ENCODE data around the gene UGT2A1.

Gene UGT2A1

DNA sequence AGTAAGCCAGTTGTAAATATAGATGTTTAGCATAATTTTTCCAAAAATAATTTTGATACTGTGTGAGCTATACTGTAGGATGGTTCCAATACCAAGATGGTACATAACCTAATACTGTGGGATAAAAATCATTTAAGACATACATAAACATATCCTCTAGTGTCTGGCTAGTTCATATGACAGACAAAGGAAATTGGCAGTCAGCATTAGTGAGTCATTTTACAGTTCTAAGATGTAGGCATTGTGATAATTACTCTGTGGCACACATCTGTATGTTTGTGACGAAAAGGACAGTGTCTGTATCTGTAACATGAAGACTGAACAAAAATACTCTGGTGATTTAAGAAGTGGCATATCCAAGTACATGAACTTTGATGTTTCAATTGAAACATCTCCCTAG lies 63.2 kb downstream of the UGT2A1 start:
- DNase-seq (ENCODE audit: low read depth), result no peak

DNA sequence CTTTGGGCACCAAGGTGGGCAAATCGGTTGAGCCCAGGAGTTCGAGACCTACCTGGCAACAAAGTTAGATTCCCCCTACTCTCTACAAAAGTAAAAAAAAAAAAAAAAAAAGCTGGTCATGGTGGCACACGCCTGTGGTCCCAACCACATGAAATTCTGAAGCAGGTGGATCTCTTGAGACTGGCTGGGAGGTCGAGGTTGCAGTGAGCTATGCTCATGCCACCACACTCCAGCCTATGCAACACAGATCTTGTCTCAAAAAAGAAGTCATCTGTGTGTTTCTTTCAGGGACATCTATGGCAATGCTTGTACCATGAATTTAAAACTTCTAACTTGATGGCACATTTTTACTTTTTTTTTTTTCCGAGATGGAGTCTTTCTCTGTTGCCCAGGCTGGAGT lies 68.9 kb downstream of the UGT2A1 start:
- DNase-seq (ENCODE audit: low read depth), result no peak

DNA sequence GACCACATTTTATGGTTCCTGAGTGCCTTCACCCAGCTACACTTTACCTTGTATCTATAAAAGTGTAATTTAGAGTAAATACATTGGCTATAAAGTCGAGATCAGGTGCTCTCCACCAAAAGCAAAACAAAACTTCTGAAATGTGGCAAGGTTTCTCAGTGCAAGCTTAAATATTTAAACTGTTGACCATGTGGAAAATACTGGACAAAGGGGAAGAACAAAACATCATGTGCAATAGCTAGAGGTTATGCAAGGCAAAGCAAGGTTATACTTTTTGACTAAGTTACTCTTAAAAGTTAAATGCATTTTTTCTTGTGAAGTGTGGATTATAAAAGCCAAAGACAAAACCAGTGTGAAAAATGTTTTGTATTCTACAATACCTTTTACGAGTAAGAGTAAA lies 69.5 kb downstream of the UGT2A1 start:
- DNase-seq (ENCODE audit: low read depth), result no peak

DNA sequence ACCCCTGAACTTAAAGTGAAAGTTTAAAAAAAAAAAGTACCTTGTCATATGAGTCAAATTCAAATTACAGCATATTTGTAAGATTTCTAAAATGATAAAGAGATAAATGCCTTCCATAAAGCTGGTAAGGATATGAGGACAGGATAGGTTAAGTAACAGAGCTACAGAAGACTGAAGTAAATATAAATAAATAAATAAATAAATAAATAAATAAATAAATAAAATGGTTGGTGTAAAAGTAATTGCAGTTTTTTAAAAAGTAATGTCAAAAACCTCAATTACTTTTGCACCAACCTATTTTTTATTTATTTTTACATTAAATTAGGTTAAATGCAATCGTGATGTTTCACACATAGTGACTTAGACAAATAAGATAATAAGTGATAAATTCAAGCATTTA lies 75.8 kb downstream of the UGT2A1 start:
- no peak for DNase-seq (ENCODE audit: low read depth)

DNA sequence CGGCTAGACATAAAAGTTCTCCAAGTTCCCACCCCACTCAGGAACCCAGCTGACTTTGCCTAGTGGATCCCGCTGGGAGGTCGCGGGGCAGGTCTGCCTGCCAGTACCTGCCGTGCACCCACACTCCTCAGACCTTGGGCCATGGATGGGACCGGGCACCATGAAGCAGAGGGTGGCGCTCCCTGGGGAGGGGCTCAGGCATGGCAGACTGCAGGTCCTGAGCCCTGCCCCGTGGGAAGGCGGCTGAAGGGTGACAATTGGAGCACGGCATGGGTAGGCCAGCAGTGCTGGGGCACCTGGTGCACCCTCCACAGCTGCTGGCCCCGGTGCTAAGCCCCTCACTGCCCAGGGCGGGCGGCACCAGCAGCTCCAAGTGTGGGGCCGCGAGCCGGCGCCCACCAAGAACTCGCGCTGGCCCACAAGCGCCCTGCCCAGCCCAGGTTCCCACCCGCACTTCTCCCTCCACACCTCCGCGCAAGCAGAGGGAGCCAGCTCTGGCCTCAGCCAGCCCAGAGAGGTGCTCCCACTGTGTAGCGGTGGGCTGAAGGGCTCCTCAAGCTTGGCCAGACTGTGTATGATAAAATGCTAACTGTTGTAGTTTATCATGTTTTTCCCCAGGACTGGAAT lies 76.7 kb downstream of the UGT2A1 start:
- DNase-seq (ENCODE audit: low read depth), result no peak

DNA sequence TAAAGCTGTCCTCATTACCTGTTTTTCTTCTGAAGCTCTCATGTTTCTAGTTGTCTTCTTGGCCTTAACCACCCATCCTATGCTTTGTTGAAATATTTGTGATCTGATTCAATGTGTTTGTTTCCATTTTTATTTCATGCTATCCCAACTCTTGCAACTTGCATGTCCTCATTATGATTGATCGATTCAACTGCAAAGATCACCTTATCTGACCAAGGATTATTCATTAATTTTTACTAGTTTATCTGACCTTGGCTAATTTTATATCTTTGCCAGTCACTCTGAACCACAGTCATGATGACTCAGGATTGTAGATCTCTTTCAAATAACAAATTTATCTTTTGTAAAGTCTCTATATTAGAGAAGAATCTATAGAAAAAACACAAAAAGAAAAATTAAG lies 84.3 kb downstream of the UGT2A1 start:
- no peak for DNase-seq (ENCODE audit: low read depth)

DNA sequence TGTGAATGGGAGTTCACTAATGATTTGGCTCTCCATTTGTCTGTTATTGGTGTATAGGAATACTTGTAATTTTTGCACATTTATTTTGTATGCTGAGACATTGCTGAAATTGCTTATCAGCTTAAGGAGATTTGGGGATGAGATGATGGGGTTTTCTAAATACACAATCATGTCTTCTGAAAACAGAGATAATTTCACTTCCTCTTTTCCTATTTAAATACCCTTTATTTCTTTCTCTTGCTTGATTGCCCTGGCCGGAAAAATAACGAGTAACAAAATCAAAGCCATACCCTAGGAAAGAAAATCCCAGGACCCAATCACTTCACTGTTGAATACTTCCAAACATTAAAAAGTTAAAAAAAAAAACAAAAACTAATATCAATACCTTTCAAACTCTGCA lies 89.6 kb downstream of the UGT2A1 start:
- DNase-seq (ENCODE audit: low read depth), result no peak

DNA sequence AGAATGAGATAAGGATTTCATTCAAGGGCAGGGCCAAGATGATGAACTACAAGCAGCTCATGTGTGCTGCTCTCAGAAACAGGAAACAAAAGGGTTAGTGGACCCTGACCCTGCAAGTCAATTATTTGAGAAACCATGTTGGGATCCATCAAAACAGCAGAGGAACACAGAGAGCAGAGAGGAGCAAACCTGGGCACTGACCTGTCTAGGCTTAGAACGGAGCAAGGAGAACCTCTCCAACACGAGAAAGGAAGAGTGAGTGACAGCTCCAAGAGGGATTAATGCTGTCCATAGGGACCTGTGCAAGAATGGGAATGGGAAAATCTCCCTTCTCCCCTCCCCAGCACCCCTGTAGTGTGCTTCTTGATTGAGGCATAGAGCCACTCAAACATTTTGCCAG lies 103.4 kb downstream of the UGT2A1 start:
- no peak for DNase-seq (ENCODE audit: low read depth)

DNA sequence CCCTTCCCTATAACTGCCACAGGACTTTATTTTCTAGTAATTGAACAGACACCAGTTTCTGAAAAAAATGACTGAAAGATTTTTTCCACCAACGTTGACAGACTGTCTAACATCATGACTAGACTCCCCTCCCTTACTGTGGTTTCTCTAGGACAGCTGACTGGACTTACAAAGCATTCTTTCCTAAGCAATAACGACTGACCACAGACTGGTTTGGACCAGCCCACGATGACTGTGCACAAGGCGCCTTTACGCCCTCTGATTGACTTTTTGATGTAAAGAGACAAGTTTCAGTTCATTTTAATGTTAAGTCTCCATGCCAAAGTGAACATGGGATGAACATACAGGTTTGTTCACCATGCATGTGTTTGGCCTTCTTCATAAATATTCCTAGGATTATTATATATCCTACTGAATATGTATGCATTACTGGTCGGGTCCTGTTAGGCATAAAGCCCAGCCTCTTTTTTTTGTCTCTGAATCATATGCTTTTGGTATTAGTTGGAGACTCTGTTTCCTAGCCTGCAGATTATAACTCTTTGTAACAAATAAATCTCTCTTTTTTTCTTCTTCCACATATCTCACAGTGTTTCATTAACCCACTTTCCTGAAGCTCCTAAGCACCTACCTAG lies 106.8 kb downstream of the UGT2A1 start:
- no peak for DNase-seq (ENCODE audit: low read depth)

All from activated gamma-delta T cell treated with anti-CD3 and anti-CD28 coated beads, Interleukin-2, amount 50 U/mL, for 16 hours (primary cell).